GM18951 (cell line): ENCODE results near the gene FAAH.

Source experiments
- POLR2A ChIP-seq: IDR thresholded peaks from 4 replicates; pipeline ENCODE4 v1.6.1; 2011; ENCODE audit warnings: mild to moderate bottlenecking; ENCODE audit not compliant: insufficient read length, insufficient read depth; ENCODE audit errors: extremely low read depth
- in situ Hi-C: fragments of 300-500 bp; cut with MboI; formaldehyde crosslinking; loops from one replicate; pipeline ENCODE4 v1.12.0; 2022; ENCODE audit warnings: low sequenced_read_pairs, mixed read lengths, inconsistent platforms; ENCODE audit not compliant: unreplicated experiment

Gene FAAH

DNA sequence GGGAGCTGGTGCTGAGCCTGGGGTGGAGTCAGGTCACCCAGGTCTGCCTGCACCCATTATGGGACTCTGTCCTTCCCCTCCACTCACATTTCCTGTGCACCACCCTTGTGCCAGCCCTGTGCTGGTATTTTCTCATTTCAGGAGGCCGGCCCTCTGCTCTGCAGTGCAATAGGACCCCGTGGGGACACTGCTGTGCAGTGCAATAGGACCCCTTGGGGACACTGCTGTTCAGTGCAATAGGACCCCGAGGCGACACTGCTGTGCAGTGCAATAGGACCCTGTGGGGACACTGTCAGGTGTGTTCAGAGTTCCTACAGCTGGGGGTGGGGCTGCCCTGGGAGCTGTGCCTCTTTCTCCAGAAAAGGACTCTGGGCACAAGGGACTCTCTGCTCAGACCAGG lies 59.3 kb downstream of the FAAH start:
- in situ Hi-C loops, result no loop called here
- no peak for TF ChIP-seq POLR2A

GRCh38 chr1:46455951-46456350 lies 61.8 kb downstream of the FAAH start:
- in situ Hi-C loops, result no loop called here
- TF ChIP-seq POLR2A, result no peak

GRCh38 chr1:46456411-46456963 lies 62.4 kb downstream of the FAAH start:
- in situ Hi-C loops, result no loop called here
- TF ChIP-seq POLR2A, result no peak

- in situ Hi-C loops, result no loop called here
- no peak for TF ChIP-seq POLR2A
Observed at GRCh38 chr1:46457178-46457577, 63.1 kb downstream of the FAAH start.

GRCh38 chr1:46458190-46458589 lies 64.1 kb downstream of the FAAH start:
- in situ Hi-C loops, result no loop called here
- TF ChIP-seq POLR2A, result no peak

DNA sequence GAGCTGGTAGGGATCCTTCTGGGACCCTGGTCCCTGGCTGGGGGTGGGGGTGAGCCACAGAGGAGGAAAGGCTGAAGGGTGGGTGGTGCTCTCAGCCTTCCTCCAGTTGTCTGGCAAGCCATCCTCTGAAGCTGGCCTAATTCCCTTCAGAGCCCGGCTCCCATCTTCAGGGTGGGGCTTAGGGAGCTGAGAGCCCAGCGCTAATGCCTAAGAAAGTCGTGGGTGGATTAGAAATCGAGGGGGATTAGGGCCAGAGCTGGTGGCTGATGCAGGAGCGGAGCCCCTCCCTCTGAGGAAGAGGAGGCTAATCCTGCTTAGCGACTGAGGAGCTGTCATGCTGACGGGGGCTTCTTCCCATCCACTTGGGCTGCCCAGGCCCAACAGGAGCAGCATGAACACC lies 64.7 kb downstream of the FAAH start:
- TF ChIP-seq POLR2A, result no peak
- in situ Hi-C loops, result no loop called here

- in situ Hi-C loops, result no loop called here
- no peak for TF ChIP-seq POLR2A
Observed at GRCh38 chr1:46459315-46459714, 65.2 kb downstream of the FAAH start.

GRCh38 chr1:46461017-46461808 lies 67.1 kb downstream of the FAAH start:
- in situ Hi-C loops, result no loop called here
- no peak for TF ChIP-seq POLR2A

GRCh38 chr1:46461809-46462448 lies 67.8 kb downstream of the FAAH start:
- no peak for TF ChIP-seq POLR2A
- in situ Hi-C loops, result no loop called here
